GM21528 (cell line): ENCODE data around the gene TAGAP.

Experiments
- ATAC-seq: cut with Tn5 transposase; IDR thresholded peaks from one replicate; pipeline ENCODE4 v1.9.1; 2021; ENCODE audit warnings: mild to moderate bottlenecking, moderate library complexity; ENCODE audit not compliant: unreplicated experiment, low FRiP score

The TAGAP gene

DNA sequence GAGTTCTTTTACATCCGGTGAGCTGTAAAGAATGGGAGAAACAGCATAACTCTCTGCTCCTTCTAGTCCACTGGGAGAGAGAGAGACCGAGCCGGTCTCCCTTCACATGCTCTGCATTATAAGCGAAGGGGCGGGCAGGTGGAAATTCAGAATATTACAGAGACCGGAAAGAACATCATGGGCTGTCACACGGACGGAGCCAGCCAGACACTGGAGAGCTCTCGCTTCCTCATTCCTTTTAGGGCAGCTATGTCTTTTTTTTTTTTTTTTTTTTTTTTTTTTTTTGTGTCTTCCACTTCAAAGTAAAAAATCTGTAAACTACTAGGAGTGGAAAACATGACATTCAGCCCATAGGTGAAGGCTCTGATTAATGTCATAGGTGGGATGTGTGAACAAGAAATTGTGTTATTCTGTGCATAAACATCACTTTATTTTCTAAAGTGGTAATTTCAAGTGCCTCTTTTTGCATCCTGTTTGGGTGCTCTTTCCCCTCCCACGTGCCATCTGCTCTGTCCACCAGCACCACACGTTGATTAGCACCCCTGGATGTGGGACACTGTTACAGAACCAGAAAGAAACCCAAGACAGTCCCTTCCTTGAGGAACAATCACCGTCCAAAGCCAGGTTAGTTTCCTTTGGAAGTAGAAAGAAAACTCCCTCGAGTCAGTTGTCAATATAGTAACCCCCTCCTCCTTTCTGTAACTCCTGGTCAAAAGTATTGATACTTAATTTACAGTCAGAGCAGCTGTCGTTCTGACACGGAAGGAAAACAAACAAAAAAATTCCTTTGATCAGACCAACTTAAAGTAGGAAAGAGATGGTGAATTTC is at the start of gene TAGAP:
TSS of gene TAGAP (minus strand) at position 93 of the 829 bp plus-strand sequence. CDS start 845 bp downstream, outside the sequence.
- ATAC-seq, result peak; percentile 87

GRCh38 chr6:159093609-159094443 is 49.0 kb upstream of the TAGAP start:
- ATAC-seq, result no peak

DNA sequence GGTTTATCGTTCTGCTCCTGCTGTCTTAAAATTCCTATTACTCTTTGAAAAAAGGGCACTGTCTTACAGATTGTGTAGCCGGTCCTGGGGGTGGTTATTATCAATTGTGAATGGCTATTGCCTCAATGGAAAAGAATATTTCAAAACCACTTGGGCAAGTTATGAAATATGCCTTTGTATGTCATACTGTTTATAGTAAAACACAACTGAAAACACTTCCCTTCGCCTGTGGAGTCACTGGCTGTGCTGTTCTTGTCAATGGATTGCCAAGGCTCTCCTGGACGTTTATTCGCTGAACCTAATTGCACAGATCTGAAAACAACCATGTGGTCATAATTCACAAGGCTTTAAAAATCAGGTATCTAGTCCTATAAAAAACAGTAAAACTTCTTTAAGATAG is 47.8 kb upstream of the TAGAP start:
- no peak for ATAC-seq

DNA sequence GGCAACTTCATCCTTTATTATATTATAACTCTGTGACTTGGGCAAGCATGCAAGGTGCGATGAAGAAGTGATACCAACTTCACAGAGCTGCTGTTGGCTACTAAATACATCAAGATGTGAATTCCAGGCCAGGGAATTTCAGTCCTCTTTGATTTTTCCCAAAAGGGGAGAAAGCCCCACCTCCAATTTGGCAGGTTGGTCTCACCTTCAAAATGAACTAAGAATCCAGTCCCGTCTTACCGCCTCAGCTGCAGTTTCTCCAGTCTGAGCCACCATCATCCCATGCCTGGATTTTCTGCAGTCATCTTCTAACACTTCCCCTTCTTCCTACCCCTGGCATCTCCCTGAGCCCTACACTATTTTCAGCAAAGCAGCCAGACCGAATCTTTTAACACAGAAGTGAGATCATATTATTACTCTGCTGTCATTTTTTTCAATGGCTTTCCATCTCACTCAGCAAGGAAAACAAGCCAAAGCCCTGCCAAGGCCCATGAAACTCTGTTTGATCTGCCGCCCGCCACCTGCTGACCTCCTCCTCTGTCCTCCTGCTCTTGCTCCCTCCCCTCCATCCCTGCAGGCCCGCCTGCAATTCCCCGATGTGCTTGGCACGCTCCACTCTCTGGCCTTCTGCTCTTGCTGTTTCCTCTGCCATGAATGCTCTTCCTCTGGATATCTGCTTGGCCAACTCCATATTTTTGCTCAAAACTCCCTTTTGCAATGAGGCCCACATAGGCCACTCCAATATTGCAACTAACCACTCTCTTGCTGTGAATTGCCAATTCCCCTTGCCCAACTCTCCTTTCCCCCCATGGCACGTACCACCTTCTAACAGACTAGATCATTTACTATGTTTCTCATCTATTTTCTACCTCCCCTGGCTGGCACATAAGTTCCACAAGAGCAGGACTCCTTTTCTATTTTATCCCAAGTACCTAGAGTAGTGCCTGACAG is 46.0 kb upstream of the TAGAP start:
- no peak for ATAC-seq

DNA sequence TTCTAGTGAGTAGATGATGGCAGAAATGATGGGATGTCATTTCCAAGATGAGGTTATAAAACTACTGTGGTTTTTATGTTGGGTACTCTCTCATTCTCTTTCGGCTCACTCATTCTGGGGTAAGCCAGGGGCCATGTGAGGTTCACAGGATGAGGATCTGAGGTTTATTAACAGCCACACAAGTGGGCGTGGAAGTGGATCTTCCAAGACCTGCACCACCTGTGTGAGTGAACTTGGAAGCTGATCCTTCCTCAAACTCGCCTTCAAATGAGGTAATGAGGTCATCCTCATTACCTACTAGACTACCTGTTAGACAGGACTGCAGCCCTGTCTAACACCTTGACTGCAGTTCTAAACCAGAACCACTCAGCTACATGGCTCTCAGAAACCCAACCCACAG is 45.1 kb upstream of the TAGAP start:
- ATAC-seq, result no peak

GRCh38 chr6:159089443-159089842 is 44.7 kb upstream of the TAGAP start:
- ATAC-seq, result no peak

GRCh38 chr6:159086033-159086618 is 41.3 kb upstream of the TAGAP start:
- ATAC-seq, result no peak

DNA sequence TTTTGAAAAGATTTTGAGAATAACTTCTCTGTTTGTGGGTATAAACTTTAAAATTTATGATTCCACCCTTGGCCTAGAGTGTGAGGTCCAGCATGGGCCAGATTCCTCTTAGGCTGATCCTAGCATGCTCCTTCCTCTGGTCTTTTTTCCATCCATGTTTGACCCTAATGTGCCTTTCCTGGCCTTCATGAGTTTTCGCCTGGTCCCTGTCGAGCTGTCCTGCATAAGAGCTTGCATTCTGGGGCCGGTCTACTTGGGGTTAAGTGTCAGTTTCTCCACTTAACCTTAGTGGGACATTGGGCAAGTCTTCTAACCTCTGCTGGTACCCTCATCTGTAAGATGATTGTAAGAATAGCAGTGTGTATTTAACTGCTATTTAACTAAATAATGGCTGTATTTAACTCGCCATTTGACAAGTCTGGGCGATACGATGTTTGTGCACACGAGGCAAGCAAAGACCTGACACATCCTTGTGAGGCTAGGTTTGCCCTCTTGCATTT is 40.7 kb upstream of the TAGAP start:
- ATAC-seq, result no peak

GRCh38 chr6:159084493-159085091 is 39.8 kb upstream of the TAGAP start:
- no peak for ATAC-seq

- ATAC-seq, result no peak
Measured at GRCh38 chr6:159083146-159083545, 38.4 kb upstream of the TAGAP start.

GRCh38 chr6:159082039-159082815 is 37.4 kb upstream of the TAGAP start:
- ATAC-seq, result no peak

- no peak for ATAC-seq
Measured at GRCh38 chr6:159080217-159080976, 35.6 kb upstream of the TAGAP start.

DNA sequence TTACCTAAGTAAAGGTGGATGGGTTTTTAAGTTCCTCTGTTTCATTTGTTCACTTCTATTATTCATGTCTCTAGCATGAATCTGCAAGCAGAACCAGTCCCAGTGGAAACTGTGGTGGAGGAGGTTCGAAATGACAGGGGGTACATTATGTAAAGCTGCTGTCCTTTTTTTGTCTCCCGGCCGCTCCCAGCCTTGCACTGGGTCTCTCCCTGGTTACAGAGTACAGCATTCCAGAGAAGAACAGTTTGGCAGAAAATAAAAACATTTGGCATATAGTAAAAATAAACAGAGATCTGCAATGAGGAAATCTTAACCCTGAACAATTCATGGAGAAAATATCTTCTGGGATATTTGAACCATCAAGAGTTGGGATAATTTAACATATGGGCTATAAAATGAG is 34.6 kb upstream of the TAGAP start:
- ATAC-seq, result no peak

DNA sequence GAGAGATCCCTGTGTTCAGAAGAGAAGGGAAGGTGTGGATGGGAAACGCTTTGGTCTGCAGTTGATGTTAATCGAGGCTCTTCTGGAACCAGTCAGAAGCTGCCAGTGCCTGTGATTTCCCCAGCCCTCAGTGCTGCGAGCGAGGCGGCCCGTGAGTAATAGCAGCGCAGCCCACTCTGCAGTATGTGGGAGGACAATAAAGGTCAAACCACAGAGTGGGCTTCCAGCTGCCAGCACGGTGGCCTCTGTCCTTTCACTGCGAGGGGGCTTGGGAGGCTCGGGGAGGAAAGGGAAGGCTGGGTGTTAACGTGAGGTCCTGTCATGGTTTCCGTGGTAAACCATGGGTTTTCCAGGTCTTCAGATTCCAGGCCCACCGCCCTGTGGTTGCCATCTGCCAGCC is 32.3 kb upstream of the TAGAP start:
- no peak for ATAC-seq

- no peak for ATAC-seq
Measured at GRCh38 chr6:159075506-159076228, 30.9 kb upstream of the TAGAP start.

DNA sequence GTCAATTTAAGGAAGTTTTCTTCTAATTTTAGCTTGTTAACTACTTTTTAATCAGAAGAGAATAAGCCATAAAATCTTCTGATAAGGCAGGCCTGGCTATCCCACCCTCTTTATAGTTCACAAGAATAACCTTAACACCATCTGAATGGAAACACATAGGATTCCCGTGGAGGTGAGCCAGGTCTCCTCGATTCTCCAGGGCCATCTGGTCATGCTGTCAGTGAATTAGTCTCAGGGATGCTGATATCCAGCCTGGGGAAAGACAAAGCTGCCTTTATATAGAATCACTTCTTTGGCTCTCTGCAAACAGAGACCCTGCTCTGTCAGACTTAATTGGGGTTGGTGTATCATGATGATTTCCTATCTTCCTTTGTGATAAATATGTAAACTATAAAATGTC is 30.1 kb upstream of the TAGAP start:
- ATAC-seq, result no peak

DNA sequence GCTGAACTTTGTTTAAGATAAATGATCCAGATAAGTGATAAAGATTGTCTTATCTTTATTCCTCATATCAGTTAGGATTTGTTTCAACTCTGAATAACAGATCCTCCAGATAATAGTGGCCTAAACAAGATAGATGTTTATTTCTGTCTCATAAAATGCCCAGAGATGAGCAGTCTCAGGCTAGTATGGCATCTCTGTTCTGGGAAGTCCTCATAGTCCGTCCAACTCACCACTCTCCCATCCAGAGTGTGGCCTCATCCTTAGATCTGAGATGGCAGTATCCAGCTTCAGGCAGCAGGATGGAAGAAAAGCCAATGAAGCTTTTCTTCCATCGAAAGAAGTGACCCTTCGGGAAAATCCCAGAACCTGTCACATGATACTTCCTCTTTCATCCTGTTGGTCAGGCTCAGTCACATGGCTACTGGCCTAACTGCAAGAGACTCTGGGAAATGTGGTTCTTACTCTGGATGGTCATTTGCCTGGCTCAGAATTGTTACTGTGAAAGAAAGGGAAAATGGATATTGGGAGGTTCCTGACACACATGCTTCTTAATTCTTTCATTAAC is 29.4 kb upstream of the TAGAP start:
- ATAC-seq, result no peak
